NCI-H510A treated with DMSO at 0.1 percent for 48 hours (cell line): ENCODE measurements around the gene MRPL48.

Source experiments
- DNase-seq: peaks from one replicate; lab custom pipeline; 2025; lab: John Stamatoyannopoulos, UW

Gene MRPL48

GRCh38 chr11:73893041-73893440 lies 105.4 kb downstream of the MRPL48 start:
- DNase-seq = no peak

GRCh38 chr11:73894725-73895335 lies 107.2 kb downstream of the MRPL48 start:
- no peak for DNase-seq

- DNase-seq = no peak
Measured at GRCh38 chr11:73902303-73902702, 114.6 kb downstream of the MRPL48 start.

- DNase-seq = no peak
Measured at GRCh38 chr11:73907191-73907590, 119.5 kb downstream of the MRPL48 start.

GRCh38 chr11:73912026-73912425 lies 124.4 kb downstream of the MRPL48 start:
- DNase-seq = no peak

GRCh38 chr11:73913472-73913871 lies 125.8 kb downstream of the MRPL48 start:
- no peak for DNase-seq

- DNase-seq = no peak
Measured at GRCh38 chr11:73914284-73914683, 126.6 kb downstream of the MRPL48 start.
